NK-92 treated with Interleukin-12 subunit alpha and Interleukin-12 subunit beta, amount 100 ng/mL, for 24 hours (cell line): ENCODE measurements around the gene NOP9.

ENCODE experiments used
- DNase-seq: peaks from one replicate; lab custom pipeline; 2025; lab: John Stamatoyannopoulos, UW

Gene NOP9

GRCh38 chr14:24280797-24281460, 18.7 kb upstream of the NOP9 start:
- no peak for DNase-seq

GRCh38 chr14:24281636-24282035, 18.0 kb upstream of the NOP9 start:
- no peak for DNase-seq

- no peak for DNase-seq
These were observed 16.9 kb upstream of the NOP9 start for GRCh38 chr14:24282736-24283135.

GRCh38 chr14:24283796-24284460, 15.7 kb upstream of the NOP9 start:
- DNase-seq, result no peak

GRCh38 chr14:24284501-24285035, 15.1 kb upstream of the NOP9 start:
- DNase-seq, result no peak

GRCh38 chr14:24285351-24285750, 14.3 kb upstream of the NOP9 start:
- DNase-seq, result no peak

- DNase-seq, result no peak
These were observed 12.7 kb upstream of the NOP9 start for GRCh38 chr14:24286996-24287395.

- no peak for DNase-seq
These were observed 9.9 kb upstream of the NOP9 start for GRCh38 chr14:24289649-24290280.

GRCh38 chr14:24290746-24291145, 8.9 kb upstream of the NOP9 start:
- no peak for DNase-seq

- DNase-seq, result no peak
These were observed 8.1 kb upstream of the NOP9 start for GRCh38 chr14:24291446-24292117.

- no peak for DNase-seq
These were observed 7.4 kb upstream of the NOP9 start for GRCh38 chr14:24292118-24292807.

- DNase-seq, result no peak
These were observed 6.1 kb upstream of the NOP9 start for GRCh38 chr14:24293525-24293924.

- DNase-seq, result peak; percentile 60
These were observed 3.1 kb upstream of the NOP9 start for GRCh38 chr14:24296341-24297157.

- no peak for DNase-seq
These were observed 2.3 kb upstream of the NOP9 start for GRCh38 chr14:24297190-24297964.

GRCh38 chr14:24298892-24299254, 777 bp upstream of the NOP9 start:
- no peak for DNase-seq

GRCh38 chr14:24300326-24300980, 803 bp downstream of the NOP9 start:
- DNase-seq, result no peak

GRCh38 chr14:24304019-24304387, 4.4 kb downstream of the NOP9 start:
- DNase-seq, result no peak

GRCh38 chr14:24307156-24307574, 7.5 kb downstream of the NOP9 start:
- no peak for DNase-seq

GRCh38 chr14:24307575-24308341, 8.1 kb downstream of the NOP9 start, which contains the start of gene CIDEB:
TSS of gene CIDEB (minus strand) at chr14:24307977. CDS start at chr14:24307858, 119 bp downstream.
- peak; percentile 19 for DNase-seq
